HL-60 (cell line): ENCODE results near the gene EIF4G3.

Experiments
- CTCF ChIP-seq: IDR thresholded peaks from one replicate; pipeline ENCODE4 v1.5.1; 2011; ENCODE audit warnings: low read length, control low read depth, inconsistent platforms; ENCODE audit not compliant: insufficient read depth
- GABPA ChIP-seq: IDR thresholded peaks from 2 replicates; pipeline ENCODE4 v1.6.1; 2012; ENCODE audit warnings: low read depth
- SPI1 ChIP-seq: IDR thresholded peaks from 2 replicates; pipeline ENCODE4 v1.6.1; 2012; ENCODE audit warnings: low read depth, mild to moderate bottlenecking, borderline replicate concordance

- TF ChIP-seq CTCF (no peak), SPI1 (no peak), GABPA (no peak)
Measured at GRCh38 chr1:21069549-21069948, 107.1 kb downstream of the EIF4G3 start.
